GM19372 (cell line): ENCODE results near the gene MTCL3.

Experiments
- ATAC-seq: cut with Tn5 transposase; IDR thresholded peaks from one replicate; pipeline ENCODE4 v1.9.1; 2021; ENCODE audit warnings: mild to moderate bottlenecking, low read depth, moderate library complexity; ENCODE audit not compliant: unreplicated experiment

MTCL3 gene

DNA sequence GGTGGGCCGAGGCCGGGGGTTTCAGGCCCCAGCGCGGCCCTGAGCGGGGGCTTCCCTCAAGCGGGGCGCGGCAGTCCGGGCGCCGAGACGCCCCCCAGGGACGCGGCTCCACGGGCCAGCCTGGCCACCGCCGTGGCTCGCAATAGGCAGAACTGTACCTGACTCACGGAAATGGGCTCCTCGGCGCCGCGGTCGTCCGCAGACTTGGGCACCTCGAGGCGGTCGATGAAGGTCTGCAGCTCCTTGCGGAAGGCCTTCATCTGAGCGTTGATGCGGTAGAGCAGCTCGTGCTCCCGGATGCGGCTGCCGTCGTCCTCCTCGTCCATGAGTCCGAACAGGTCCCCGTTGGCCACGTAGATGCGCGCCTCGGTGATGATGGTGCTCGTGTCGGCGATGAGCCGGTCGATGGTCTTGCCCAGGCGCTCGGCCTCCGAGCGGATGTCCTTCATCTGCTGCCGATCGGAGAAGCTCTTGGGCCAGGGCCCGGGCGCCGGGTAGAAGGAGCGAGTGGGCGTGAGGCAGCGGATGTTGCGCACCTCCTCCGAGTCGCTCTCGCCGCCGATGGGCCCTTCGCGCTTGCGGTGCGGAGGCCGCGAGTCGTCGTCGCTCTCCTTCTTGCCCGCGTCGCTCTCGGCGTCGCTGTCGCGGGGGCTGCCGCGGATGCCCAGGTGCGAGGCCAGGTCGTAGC is 43.9 kb downstream of the MTCL3 start:
- no peak for ATAC-seq

DNA sequence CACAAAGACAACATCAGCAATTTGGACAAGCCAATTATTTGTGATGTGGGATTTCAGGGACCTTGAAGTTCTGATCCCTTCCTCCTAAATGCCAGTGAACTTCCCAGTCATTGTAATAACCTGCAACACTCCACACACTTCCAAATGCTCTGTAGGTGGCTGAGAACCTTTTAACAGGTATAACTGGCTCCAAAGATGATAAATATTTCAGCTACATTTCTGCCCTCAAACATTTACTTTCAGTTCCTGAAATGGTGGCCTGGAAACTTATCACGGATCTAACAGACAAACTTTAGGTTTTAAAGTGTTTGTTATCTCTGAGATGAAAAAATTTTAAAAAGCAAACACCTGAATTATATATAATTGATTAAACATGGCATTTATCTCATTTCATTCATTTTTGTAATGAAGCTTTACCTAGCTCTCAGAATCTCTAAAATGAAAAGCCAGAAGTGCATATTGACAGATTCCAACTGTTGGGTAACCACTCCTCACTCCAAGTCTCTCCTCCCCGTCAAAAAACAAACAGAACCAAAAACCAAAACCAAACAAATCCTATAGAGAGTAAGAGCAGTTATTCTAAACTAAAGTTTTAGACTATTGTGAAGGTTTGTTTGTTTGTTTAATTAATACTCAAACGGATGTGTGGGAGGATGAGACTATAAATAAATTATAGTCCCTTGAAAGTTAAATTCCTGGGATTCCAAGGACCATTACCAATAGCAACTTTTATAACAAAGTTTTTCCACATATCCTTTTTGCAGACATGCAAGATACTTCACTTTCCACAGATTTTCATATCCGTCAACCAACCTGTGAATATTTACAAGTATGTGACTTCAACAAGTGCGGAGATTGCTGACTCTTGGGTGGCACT is 47.5 kb downstream of the MTCL3 start:
- ATAC-seq, result peak; percentile 67

DNA sequence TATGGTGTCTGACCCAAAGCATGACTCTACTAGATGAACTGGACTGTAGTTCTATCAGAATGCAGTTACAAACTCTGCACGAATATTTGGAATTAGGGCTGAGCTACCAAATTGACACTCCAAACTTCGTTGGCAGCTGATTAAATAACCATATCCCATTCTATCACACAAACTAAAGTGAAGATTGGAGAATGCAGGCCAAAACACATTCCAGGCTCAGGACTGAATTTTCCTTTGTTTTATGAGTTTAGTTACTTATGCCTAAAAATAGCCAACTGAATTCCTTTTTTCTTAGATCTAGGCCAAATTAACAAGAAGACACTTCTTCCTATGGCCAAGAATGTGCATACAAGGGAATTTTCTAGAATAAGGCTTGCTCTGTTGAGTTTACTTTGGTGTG is 50.2 kb downstream of the MTCL3 start:
- ATAC-seq, result no peak

DNA sequence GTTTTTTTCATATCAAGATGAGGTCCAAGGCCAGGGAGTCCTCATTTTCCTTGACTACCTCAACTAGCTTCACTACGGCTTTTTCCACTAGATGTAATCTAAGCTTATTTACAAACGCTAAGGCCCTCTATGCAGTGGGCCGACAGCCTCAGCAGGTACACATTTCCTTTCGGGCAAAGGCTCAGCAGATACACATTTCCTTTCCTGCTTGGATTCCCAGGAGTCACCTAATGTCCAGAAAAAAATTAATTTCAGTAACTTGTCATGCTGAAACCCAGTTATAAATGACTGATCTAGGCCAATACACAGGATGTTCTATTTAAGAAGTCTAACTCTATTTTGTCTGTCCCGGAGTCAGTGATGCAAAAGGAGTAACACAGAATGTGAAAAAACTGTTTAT is 52.7 kb downstream of the MTCL3 start:
- ATAC-seq, result no peak

DNA sequence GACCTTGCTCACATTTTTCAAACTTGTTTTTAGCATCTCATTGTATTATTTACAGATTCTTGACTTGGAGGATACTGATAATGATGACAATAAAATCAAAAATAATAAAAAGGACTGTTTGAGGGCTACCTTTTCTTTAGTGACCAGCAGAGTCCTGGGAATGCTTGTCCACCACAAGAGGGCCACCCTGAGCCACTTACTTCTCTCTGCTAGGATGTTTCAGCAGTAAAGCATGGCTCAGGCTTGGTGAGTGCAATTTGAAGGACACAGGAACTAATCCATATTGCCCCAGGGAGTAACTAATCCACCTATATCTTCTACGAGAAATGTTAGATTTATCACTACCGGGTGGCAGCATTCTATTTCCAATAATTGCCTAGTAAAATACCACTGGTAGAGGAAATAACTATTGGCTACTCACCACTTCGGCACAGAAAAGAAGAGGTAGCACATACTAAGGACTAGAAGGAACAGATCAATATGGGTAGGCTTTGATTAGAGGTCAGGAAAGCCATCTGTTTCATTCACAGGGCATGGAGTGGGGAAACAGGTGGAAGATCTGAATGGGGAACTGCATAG is 54.2 kb downstream of the MTCL3 start:
- peak; percentile 92 for ATAC-seq

DNA sequence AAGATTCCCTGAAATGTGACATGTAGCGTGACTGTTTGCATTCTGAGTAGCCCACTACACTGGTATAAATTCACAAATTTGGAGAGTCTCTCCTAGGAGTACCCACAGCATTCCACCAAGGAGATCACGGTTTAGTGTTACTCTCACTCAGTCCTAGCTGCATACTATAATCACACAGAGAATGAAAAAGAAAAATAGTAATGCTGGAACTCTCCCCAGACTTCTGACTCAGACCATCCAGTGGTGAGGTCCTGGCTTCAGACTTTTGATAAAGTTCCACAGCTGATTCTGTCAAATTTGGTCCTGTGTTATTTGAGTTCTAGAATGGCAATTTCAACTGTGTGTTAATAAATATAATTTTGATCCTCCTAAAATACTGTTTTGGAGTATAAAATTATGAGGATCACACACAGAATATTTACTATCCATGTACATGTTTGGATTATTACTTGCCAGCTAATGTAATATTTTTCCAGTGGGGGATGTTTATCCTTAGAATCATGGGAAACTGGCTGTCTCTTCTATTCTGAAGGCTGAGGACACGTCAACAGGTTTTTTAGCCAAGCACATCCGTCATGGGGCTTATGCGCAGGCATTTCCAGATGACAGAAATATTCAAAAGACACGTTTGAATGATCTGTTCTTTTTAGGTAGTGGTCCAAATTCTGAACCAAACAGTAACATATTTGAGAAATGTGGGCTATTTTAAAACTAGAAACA is 54.8 kb downstream of the MTCL3 start:
- ATAC-seq, result no peak

DNA sequence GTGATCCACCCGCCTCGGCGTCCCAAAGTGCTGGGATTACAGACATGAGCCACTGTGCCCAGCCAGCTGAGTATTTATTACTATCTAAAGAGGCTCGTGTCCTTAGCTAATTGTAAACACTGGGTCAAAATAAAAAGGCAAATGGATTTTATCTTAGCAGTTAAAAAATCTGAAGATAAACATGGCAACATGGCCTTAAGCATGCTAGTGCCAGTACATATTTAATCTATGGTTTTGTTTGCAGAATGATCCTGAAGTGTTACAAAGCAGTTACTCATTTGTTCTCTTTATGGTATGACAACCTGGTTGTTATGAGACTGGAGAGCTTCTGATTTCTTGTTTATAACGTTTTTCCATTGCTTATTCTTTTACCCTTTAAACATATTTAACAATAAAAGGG is 56.1 kb downstream of the MTCL3 start:
- ATAC-seq, result no peak

DNA sequence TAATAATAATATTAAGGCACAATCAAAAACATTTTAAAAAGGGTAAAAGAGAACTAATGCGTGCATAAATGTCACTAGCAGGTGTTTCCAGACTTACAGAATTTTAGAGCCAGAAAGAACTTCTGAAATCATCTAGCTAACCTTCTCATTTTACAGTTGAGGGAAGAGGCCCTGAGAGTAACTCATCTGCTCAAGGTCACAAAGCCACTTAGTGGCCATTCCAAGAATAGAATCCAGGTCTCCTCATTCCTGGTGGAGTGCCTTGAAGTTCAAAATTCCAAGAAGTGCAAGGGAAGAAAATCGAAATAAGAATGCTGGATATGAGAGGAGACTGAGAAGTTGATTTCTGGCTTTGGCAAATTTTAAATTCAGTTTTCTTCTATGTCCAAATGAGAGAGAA is 56.8 kb downstream of the MTCL3 start:
- no peak for ATAC-seq

DNA sequence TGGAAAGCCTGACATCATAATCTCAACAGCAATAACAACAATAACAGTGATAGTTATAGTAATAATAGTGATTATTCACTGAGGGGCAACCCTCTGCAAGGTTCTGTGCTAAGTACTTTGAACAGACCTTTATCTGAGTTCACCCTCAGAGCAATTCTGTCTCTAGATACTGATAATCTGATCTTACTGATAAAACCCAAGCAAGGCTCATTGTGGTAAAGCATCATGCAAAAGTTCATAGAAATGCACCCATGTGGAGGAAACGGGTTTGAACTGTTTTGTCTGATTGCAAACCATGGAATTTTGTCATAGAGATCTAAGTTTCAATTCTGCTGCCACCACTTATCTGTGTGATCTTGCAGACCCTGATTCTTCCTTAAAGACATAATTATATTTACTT is 58.7 kb downstream of the MTCL3 start:
- ATAC-seq, result no peak

DNA sequence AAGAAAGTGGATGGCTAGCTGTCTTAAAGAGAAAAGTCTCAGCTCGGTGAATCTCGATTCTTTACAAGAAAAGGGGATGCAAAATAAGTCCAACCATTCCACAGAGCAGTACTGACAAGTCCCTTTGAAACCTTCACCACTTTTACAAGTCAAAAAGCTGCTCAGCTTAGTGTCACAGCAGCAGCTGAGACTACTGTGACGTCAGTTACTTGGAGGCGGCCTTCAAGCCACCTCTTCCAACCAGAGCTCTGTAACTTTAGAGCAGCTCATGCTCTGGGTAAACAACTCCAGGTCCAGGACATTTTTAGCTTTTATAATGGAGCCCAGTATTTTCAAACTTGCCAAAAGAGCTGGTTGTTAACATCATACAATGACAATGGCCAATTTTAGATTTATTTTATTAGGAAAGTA is 59.9 kb downstream of the MTCL3 start, which contains the start of gene KIAA0408:
KIAA0408 (minus strand) TSS at position 159 of the 411 bp plus-strand sequence. CDS start 5,408 bp downstream, outside the sequence.
- no peak for ATAC-seq

DNA sequence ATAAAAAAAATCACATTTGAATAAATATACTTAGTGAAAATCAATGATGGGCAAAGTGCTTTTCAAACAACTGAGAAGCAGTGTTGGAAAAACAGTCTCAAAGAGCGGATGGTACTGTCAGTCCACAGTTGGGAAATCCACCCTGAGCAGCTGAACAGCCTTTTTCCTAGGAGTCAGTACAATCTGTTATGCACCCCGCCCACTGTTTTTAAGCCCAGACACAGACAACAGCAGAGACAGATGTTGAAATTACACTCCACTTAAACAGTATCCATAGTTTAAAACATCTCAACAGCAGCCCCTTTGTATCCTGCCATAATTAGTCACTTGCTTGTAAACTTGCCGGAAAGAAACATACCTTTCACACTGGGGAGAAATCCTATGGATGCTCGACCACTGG is 60.3 kb downstream of the MTCL3 start:
- ATAC-seq, result no peak

DNA sequence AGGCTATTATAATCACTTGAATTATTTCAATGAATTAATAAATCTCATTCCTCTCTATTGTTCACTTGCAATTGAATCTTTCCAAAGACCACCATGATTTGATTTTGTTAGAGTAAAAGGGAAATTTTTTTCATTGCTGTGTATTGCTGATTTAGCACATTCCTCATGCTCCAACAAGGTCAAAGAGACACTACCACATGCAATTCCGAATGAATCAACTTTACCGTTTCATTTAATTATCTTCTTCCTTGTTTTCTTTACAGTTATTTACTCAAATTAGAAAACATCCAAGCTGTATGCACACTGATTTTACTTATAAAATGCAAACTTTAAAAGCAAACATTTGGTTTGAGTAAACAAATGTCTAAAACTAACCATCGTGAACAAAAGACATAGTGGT is 60.9 kb downstream of the MTCL3 start:
- no peak for ATAC-seq

DNA sequence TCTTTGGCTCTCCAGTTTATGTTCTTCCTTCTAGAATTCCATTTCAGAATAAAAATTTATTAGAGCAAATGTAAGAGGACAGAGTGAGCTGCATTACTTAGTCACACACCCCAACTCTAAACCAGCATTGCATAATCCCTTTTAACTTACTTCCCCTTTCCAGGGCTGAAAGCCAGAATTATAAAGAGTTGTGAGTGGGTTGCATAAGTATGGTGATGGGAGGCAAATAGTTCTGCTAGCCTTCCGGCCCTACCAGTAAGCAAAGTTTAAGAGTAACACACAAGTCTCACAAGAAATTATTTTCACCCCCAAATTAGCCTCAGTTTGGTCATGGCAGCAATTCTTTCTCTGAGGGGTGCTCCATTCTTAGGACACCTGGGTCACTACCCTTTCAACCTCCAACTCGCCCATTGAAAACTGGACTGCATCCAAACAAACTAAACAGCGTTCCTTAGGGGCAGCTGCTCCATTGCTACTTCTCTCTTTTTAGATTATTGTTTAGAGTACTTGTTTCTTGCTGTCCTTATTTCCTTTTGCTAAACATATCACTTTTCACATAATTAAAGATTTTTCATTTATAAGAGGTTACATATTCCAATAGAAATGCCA is 61.6 kb downstream of the MTCL3 start:
- ATAC-seq, result no peak

DNA sequence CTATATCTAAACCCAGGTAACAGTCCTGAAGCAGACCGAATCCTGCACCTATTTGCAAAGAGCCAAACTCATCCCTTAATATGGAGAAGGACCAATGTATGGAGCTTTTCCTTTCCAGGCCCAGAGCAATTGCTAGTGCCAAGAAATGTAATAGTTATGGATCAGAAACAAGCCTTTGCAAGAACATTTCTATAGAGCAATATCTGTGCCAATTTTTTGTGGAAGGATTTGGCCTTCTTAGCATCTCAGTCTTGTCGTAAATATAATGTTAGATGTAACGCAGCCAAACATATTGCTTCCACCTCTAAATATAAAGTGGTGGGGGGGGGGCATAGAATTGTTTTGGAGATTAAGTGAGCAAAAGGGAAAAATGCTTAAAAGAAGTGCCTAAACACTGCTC is 62.7 kb downstream of the MTCL3 start:
- ATAC-seq, result no peak

DNA sequence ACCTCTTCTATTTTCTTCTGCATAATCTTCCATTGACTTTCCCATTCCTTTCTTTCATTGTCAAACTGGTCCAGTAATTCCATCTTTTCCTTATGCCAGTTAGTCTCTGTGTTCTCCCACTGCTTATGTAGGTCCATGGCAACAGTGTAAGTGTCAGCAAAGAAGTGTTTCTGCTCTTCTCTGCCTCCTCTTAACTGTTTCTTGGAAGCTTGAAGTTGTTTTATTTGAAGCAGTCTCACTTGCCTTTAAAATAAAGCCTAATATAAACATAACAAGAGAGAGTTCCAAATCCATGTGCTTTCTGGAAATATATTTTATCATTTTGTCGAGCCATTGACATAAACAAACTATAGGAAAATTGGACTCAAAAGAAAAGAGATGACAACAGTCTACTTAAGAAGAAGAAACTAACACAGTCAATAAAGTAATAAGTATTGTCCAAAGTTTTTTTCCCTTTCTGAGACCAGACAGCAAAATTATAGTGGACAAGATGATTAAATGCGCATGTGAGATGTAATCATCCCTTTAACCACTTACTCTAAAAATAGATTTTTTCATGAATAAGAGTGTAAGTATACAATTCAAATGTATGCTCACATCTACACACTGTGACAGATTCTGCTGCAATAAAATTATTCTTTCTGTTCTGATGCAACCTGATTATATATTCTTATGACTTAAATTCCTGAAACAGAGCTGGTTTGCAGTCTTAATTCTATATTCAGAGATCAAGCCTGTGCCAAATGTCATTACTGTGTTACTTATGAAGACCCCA is 65.1 kb downstream of the MTCL3 start:
- ATAC-seq, result no peak

DNA sequence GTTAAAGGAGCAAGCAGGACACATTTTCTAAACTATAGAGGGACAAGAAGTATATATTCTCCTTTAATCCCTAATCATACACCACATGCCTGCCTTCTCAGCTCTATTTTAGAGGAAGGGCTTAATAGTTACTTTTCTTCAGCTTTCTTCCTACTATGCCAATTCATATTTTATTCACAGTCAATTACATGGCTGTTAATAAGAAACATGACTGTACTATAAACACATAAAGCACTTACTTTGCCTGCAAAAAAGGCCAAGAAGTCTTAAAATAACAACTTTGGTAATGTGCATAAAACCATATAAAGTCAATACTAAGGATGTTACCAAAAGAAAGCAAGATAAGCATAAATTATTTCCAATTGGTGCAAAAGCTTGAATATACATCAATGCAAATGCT is 66.3 kb downstream of the MTCL3 start:
- ATAC-seq, result no peak

DNA sequence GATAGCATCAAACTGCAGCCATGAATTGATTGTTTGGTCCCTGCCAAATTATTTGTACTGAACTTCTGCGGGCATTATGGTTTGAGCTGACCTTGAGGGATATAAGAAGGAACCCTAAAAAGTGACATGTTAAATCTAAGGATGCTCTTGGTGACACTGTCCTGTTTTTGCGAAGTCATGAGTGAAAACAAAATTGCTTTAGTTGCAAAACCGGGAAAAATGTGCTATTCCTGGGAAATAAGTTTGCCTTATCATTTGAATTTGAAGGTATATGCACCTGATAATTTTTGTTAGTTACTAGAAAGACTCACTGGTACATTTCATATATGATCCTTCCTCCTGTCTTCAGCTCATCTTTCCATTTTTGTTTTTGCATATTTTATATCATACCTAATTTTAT is 67.7 kb downstream of the MTCL3 start:
- no peak for ATAC-seq

DNA sequence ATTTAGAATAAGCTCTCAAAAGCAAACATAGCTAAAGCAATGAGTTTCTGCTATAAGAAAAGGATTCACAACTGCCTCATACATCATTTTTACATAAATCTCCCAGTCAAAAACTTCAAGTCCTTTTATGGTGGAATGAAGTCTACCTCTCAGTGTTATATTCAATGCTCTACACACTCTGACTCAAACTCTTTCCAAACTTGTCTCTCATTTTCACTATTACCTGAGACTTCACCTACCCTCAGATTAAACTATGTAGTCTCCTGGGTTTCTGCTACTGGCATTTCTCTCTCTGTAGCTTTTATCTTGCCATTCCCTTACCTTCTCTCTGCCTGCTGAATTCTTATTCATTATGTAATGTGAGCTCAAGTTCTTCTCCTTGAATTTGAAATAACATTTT is 71.4 kb downstream of the MTCL3 start:
- no peak for ATAC-seq

DNA sequence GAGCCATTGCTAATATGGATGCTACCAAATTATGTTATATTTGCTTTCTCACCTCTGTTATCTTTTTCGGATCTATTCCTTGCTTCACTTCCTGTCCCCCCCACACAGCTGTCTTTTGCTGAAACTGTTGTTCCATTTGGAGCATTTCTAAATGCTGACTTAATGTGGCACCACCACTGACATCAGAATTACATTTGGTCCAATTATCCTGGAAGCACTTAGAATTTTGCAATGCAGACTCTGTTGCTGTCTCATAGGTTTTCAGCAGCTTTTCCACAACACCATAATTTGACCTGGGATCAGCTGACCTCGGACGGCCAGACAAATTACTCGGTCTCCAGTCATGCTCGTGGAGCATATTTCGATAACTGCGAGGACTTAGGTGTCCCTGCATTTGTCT is 72.8 kb downstream of the MTCL3 start:
- no peak for ATAC-seq

DNA sequence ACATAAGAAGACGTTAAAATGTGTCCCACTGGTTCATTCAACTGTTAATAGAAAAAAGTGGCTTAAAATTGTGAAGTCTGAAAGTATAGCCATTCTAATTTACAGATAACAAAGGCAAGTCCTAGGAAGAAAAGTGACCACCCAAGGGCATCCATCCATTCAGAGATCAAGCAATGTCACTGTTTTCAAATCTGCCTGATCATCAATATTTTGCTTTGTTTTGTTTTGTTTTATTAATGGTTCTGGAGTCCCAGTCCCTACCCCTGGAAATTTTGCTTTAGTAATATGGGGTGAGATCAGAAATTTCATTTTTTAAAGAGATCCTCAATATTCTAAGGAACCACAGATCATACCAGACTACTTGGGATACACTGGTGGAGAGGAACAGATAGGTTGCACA is 77.3 kb downstream of the MTCL3 start:
- ATAC-seq, result no peak
